Measurements from ENCODE around the gene ZMYND11. TPM values are rescaled to one million over a fixed set of nuclear protein-coding genes. Genes with fewer than 3 reads are reported as not detected.
A peak's percentile ranks its signal among the peaks of the same experiment; 100 is the strongest.

Gene ZMYND11
- total RNA-seq, 1 donor from 2014 or later: 49.7 TPM

GRCh38 chr10:282294-283139 is 147.3 kb downstream of the ZMYND11 start:
- H3K27ac Mint-ChIP-seq (ENCODE audit: unreplicated experiment): peak overlapping the region; percentile 19
- no peaks in the 10 kb centered on the region for H3K4me1 Mint-ChIP-seq
- no peak for TF ChIP-seq CTCF (conservative IDR thresholded peaks at IDR 0.05)
- no peaks in the 10 kb centered on the region for H3K9me3 Mint-ChIP-seq
- peaks cover 19% of the 10 kb centered on the region for H3K36me3 Mint-ChIP-seq (ENCODE audit: low read depth)
- no peak overlapping the region for H3K4me3 Mint-ChIP-seq
- no peak for DNase-seq (ENCODE audit: low read depth, low spot score)
- H3K27me3 Mint-ChIP-seq (ENCODE audit: low read depth): no peaks in the 10 kb centered on the region

- Mint-ChIP-seq H3K27ac (ENCODE audit: unreplicated experiment) (peak overlapping the region; percentile 19), H3K27me3 (ENCODE audit: low read depth) (no peaks in the 10 kb centered on the region), H3K4me3 (no peak overlapping the region), H3K9me3 (no peaks in the 10 kb centered on the region), H3K4me1 (no peaks in the 10 kb centered on the region), H3K36me3 (ENCODE audit: low read depth) (peaks cover 17% of the 10 kb centered on the region)
- TF ChIP-seq CTCF (conservative IDR thresholded peaks at IDR 0.05): no peak
- DNase-seq (ENCODE audit: low read depth, low spot score): no peak
These were observed 147.9 kb downstream of the ZMYND11 start for GRCh38 chr10:283140-283479.

GRCh38 chr10:283916-284356 is 148.7 kb downstream of the ZMYND11 start:
- H3K4me1 Mint-ChIP-seq: no peaks in the 10 kb centered on the region
- peaks cover 17% of the 10 kb centered on the region for H3K36me3 Mint-ChIP-seq (ENCODE audit: low read depth)
- H3K27me3 Mint-ChIP-seq (ENCODE audit: low read depth): no peaks in the 10 kb centered on the region
- no peak overlapping the region for H3K4me3 Mint-ChIP-seq
- TF ChIP-seq CTCF (conservative IDR thresholded peaks at IDR 0.05): no peak
- H3K27ac Mint-ChIP-seq (ENCODE audit: unreplicated experiment): no peak overlapping the region
- no peak for DNase-seq (ENCODE audit: low read depth, low spot score)
- no peaks in the 10 kb centered on the region for H3K9me3 Mint-ChIP-seq

- no peak for DNase-seq (ENCODE audit: low read depth, low spot score)
- H3K4me1 Mint-ChIP-seq: no peaks in the 10 kb centered on the region
- H3K4me3 Mint-ChIP-seq: no peak overlapping the region
- H3K36me3 Mint-ChIP-seq (ENCODE audit: low read depth): peaks cover 17% of the 10 kb centered on the region
- no peaks in the 10 kb centered on the region for H3K9me3 Mint-ChIP-seq
- no peak for TF ChIP-seq CTCF (conservative IDR thresholded peaks at IDR 0.05)
- peak overlapping the region; percentile 27 for H3K27ac Mint-ChIP-seq (ENCODE audit: unreplicated experiment)
- H3K27me3 Mint-ChIP-seq (ENCODE audit: low read depth): no peaks in the 10 kb centered on the region
These were observed 150.0 kb downstream of the ZMYND11 start for GRCh38 chr10:285216-285615.

GRCh38 chr10:287026-287709 is 151.9 kb downstream of the ZMYND11 start:
- no peak overlapping the region for H3K27ac Mint-ChIP-seq (ENCODE audit: unreplicated experiment)
- no peak for TF ChIP-seq CTCF (conservative IDR thresholded peaks at IDR 0.05)
- no peaks in the 10 kb centered on the region for H3K4me1 Mint-ChIP-seq
- H3K36me3 Mint-ChIP-seq (ENCODE audit: low read depth): peaks cover 8% of the 10 kb centered on the region
- DNase-seq (ENCODE audit: low read depth, low spot score): no peak
- H3K9me3 Mint-ChIP-seq: no peaks in the 10 kb centered on the region
- no peaks in the 10 kb centered on the region for H3K27me3 Mint-ChIP-seq (ENCODE audit: low read depth)
- H3K4me3 Mint-ChIP-seq: no peak overlapping the region
